GM12892 (cell line): ENCODE measurements around the gene SLBP.

ENCODE experiments used
- POLR2A ChIP-seq: IDR thresholded peaks from 2 replicates; pipeline ENCODE4 v1.6.1; 2011; ENCODE audit warnings: low read depth, low read length, control low read depth
- POLR2AphosphoS5 ChIP-seq: IDR thresholded peaks from 2 replicates; pipeline ENCODE4 v1.6.1; 2011; ENCODE audit warnings: low read depth, low read length, control low read depth
- TAF1 ChIP-seq: IDR thresholded peaks from 2 replicates; pipeline ENCODE4 v1.6.1; 2011; ENCODE audit warnings: low read depth, mild to moderate bottlenecking, control low read depth, low read length, borderline replicate concordance

DNA sequence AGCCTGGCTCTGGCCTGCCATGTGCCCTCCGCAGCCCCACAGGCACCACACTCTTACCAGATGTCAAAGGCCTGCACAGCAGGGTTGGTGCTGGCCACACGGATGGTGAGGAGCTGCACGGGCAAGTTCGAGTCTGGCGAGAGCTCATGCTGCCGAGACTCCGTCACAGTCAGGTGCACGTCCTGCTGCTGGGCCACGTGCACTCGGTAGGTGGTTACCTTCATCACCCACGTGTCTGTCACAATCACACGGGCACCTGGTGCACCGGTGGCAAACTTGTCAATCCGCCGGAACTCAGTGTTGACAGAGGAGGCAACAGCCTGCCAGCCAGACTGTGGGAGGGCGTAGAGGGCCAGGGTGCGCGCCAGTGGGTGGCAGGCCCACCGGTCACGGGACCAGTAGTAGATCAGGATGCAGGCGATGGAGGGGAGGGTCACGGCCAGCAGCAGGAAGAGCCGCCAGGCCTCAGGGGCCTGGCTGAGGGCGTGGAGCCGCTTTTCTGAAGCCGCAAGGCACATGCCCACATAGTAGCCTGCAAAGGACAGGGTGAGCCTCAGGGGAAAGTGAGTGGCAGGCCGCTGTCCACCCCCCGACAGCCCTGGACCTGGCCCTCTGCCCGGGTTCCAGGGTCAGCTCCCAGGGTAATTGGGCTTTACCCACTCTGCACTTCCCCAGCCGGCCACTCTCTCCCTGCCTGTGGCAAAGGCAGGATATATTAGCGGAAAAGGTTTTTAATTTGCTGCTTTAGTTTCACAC is 6.2 kb upstream of the SLBP start:
- TF ChIP-seq POLR2AphosphoS5 (peak; percentile 24; the same call in 1 of the 2 replicates), POLR2A (no peak), TAF1 (no peak)
